ENCODE results near the gene CTXN1.
"Not testable (repeated sequence)": the region's sequence is repeated elsewhere in the genome, so short reads cannot be mapped to it uniquely, and the experiment has no call there.

Gene CTXN1

DNA sequence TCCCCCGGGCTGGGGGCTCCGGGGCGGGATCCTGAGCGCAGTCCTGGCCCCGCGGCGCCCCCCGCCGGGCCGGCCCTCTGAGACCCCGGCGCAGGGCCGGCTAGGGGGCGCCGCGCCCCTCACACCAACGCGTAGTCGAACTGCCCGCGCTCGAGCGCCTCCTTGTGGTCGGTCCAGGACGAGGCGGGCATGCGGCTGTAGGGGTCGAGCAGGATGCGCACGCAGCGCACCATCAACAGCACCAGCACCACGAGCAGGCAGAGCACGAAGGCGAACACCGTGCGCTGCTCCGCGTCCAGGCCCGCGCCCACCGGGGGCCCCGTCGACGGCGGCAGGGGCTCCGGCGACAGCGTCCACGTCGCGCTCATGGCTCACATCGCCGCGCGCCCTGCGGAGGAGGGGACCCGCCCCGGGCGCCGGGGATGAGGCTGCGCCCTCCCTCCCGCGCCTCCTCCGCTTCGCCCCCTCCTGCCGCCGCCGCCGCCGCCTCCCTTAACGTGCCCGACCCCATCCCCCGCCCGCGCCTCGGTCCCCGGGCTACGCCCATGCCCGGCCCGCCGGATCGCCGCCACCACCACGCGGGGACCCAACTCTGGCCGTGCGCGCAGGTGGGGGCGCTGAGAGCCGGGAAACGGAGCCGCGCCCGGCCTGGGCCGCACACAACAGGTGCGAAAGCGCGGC, 624 bp downstream of the CTXN1 start:
- DNase-seq (ENCODE audit: low read depth), result peak; percentile 54

GRCh38 chr19:7924651-7925170, 1.2 kb downstream of the CTXN1 start:
- no peak for DNase-seq (ENCODE audit: low read depth)

GRCh38 chr19:7924241-7924640, 1.7 kb downstream of the CTXN1 start:
- no peak for DNase-seq (ENCODE audit: low read depth)

GRCh38 chr19:7923295-7924191, 2.4 kb downstream of the CTXN1 start:
- no peak for DNase-seq (ENCODE audit: low read depth)

GRCh38 chr19:7922836-7923195, 3.1 kb downstream of the CTXN1 start:
- DNase-seq (ENCODE audit: low read depth), result no peak

GRCh38 chr19:7921967-7922835, 3.7 kb downstream of the CTXN1 start:
- no peak for DNase-seq (ENCODE audit: low read depth)

DNA sequence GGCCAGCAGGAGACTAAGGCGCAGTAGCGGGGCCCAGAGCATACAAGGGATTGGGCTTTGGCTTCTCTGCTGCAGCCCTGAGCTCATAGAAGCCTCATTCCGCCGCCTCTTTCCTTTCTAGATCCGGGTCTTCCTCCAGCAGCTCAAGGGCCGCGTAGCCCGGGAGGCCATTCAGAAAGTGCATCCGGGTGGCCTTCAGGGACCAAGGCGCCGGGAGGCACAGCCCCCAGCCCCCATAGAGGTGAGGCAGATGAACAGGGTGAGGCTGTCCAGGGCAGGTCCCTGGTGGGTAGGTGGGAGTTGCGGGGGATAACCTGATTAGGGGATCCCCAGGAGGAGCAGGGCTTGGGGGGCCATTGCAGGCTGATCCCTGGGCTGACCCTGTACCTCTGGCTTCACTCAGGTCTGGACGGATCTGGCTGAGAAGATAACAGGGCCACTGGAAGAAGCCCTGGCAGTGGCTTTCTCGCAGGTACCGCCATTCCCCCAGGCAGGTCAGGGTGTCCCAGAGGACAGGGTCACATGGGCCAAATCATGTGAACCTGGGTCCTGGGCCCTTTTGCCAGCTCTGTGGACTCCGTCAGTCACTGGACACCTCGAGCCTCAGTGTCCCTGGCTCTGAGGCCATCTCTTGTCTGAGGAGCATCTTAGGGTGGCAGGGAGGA, 4.5 kb downstream of the CTXN1 start:
- DNase-seq (ENCODE audit: low read depth), result no peak

DNA sequence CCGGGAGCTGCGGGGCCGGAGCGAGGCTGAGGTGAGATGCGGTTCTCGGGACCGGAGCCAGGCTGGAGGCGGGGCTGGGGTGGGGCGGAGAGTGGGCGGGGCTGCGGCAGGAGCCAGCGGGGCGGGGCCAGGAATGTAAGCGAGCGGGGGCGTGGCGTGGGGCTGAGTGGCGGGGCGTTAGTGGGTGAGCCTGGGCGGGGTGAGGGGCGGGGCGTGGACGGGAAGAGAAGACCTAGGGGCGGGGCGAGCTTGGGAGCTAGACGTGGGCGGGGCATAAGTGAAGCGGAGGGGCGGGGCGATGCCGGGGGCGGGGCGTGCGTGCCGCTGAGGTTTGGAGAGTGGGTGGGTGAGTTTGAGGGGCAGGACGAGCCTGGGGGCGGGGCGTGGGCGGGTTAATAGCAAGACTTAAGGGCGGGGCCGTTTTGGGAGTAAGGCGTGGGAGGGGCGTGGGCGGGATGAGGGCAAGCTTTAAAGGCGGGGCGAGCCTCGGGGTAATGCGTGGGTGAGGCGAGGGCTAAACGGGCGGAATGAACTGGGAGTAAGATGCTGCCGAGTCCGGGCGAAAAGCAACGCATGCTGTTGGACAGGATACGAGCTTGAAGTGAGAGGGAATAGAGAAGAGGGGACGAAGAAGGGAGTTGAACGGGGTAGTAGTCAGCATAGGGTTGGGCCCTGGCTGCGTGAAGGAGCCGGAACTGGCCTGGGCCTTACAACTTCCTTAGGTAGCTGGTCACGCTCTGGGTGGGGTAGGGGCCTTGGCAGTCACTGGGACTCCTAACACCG, 5.2 kb downstream of the CTXN1 start:
- peak; percentile 96 for DNase-seq (ENCODE audit: low read depth)

DNA sequence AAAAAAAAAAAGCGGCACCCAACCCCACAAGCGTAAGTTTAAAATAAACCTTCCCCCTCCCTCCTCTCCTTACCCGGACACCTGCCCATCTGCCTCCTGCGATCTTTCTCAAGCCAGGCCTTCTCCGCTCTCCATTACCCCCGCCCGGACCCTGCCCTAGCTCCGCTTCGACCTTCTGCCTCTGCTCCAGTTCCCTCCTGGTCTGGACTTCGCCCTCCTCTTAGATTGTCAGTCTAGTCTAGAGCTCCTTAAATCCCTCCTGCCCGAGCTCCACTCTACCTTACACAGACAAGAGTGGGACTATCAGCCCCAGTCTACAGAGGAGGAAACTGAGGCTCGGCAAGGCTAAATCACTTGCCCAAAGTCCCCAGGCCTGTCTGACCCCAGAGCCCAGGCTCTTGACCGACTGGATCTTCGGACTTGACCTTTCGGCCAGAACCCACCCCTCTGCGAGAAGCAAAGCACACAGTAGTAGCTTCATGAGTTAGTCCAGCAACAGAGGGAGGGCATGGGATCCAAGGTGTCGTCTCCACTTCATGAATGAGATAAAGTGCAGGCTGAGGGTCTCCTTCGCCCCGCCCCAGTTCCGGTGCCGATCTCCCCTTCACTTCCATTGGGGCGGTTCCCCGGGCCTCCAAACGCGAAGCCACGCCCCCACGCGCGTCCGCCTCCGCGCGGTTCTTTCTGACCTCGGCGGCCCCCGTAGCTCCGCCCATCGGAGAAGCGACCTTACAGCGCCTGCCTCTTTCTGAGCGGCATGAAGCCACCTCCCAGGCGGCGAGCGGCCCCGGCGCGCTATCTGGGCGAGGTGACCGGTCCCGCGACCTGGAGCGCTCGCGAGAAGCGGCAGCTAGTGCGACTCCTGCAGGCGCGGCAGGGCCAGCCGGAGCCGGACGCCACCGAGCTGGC, 6.1 kb downstream of the CTXN1 start, which contains the start of gene SNAPC2:
Gene SNAPC2, plus strand, starts transcription at position 729 of the 909 bp plus-strand sequence. Its CDS starts 29 bp downstream, at position 758.
- DNase-seq (ENCODE audit: low read depth), result peak; percentile 94

- DNase-seq (ENCODE audit: low read depth), result no peak
Measured at GRCh38 chr19:7918615-7919421, 7.1 kb downstream of the CTXN1 start.

DNA sequence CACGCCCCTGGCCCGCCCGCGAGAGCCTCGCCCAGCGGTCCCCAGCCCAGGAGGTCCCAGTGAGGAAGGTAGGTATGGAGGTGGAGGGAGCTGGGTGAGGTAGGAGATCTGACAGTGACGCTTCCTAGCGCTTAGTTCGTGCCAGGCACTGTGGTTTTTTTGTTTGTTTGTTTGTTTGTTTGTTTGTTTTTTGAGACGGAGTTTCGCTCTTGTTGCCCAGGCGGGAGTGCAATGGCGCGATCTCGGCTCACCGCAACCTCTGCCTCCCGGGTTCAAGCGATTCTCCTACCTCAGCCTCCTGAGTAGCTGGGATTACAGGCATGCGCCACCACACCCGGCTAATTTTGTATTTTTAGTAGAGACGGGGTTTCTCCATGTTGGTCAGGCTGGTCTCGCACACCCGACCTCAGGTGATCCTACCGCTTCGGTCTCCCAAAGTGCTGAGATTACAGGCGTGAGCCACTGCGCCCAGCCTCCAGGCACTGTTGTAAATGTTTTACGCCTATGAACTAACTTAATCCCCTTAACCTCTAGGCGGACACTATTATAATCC, 7.8 kb downstream of the CTXN1 start:
- DNase-seq (ENCODE audit: low read depth), result not testable (repeated sequence)

DNA sequence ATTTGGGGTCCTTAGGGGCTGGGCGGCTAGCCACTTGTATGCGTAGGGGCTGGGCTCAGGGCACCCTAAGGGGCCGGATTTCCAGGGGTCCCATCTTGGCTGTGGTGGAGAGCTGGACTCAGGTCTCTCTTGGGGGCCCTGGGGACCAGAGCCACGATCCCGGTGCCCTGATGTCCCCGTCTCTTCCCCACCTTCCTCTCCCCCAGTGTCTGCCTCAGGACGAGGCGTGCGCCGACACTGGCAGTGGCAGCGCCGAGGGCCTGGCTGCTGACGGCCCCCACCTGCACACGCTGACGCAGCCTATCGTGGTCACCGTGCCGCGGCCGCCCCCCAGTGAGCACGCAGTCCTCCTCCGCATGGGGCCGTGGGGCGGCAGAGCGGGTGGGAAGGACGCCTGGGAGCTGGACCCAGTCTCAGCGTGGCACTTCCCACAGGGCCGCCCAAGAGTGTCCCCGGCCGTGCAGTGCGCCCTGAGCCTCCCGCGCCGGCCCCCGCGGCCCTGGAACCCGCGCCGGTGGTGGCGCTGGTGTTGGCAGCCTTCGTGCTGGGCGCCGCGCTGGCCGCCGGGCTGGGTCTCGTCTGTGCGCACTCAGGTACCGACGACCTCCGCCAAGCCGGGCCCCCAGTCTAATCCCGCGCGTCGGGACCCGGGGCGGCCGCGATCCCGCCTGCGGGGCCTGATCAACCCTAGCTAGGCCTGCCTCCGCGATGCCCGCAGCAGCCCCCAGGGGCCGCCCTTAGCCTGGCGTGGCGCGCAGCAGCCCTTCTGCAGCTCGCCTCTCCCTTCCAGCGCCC, 8.5 kb downstream of the CTXN1 start:
- peak; percentile 64 for DNase-seq (ENCODE audit: low read depth)

GRCh38 chr19:7916955-7917266, 9.0 kb downstream of the CTXN1 start:
- no peak for DNase-seq (ENCODE audit: low read depth)

GRCh38 chr19:7916103-7916954, 9.6 kb downstream of the CTXN1 start:
- DNase-seq (ENCODE audit: low read depth), result no peak

- DNase-seq (ENCODE audit: low read depth), result no peak
Measured at GRCh38 chr19:7915250-7916102, 10.5 kb downstream of the CTXN1 start.

DNA sequence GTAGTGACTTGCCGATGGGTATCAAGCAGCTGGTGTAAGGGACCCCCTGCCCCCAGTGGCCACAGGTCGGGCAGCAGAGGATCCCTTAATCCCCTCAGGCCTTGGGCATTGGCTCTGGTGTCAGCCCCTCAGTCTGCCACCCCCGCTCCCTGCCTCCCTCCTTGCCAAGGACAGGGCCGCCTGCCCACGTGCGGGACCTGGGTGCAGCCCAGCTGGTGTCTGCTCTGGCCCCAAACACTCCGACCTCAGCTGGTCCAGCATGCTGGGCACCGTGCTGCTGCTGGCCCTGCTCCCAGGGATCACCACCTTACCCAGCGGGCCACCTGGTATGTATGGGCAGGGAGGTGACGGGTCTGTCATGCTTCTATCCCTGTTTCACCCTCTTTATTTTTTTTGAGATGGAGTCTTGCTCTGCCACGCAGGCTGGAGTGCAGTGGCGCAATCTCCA, 11.3 kb downstream of the CTXN1 start, which contains the start of gene TGFBR3L:
Gene TGFBR3L, plus strand, starts transcription at position 233 of the 448 bp plus-strand sequence.
- no peak for DNase-seq (ENCODE audit: low read depth)
